HepG2 (cell line): ENCODE data around the gene YBX2. TPM values are rescaled to one million over a fixed set of nuclear protein-coding genes. Genes with fewer than 3 reads are reported as not detected.

Experiments used
- CBX1 ChIP-seq: IDR thresholded peaks from one replicate; pipeline ENCODE4 v1.6.1; 2016; ENCODE audit warnings: antibody characterized with exemption, low read depth
- CSRNP1 ChIP-seq: sonication (generic); formaldehyde crosslinking; IDR thresholded peaks from 2 replicates; pipeline ENCODE4 v1.8.1; 2023; ENCODE audit warnings: mild to moderate bottlenecking, missing genetic modification reagents
- KIAA2018 ChIP-seq: sonication (generic); formaldehyde crosslinking; IDR thresholded peaks from 2 replicates; pipeline ENCODE4 v1.5.0; 2020; ENCODE audit warnings: mild to moderate bottlenecking, missing genetic modification reagents, borderline replicate concordance
- NFKBIZ ChIP-seq: IDR thresholded peaks from 2 replicates; pipeline ENCODE4 v1.6.1; 2018; ENCODE audit warnings: missing genetic modification reagents, missing compliant biosample characterization
- SRF ChIP-seq: IDR thresholded peaks from 2 replicates; pipeline ENCODE4 v1.6.1; 2011; ENCODE audit warnings: mild to moderate bottlenecking, low read depth, low read length, moderate library complexity
- USF2 ChIP-seq, 2 experiments: sonication (generic) in 1 of 2; formaldehyde crosslinking in 1 of 2; IDR thresholded peaks; 2 replicates each; pipeline versions ENCODE4 v1.5.1 to v1.6.1; 2011 to 2020; ENCODE audit warnings: borderline replicate concordance in 1 of 2, low read depth in 1 of 2, low read length in 1 of 2, mild to moderate bottlenecking in 1 of 2, missing genetic modification reagents in 1 of 2, moderate library complexity in 1 of 2
- ZNF260 ChIP-seq: sonication (generic); formaldehyde crosslinking; IDR thresholded peaks from 2 replicates; pipeline ENCODE4 v1.4.0; 2020; ENCODE audit warnings: missing genetic modification reagents, low read depth, mild to moderate bottlenecking, borderline replicate concordance
- ZNF501 ChIP-seq: sonication (generic); formaldehyde crosslinking; IDR thresholded peaks from 2 replicates; pipeline ENCODE4 v1.5.1; 2020; ENCODE audit warnings: mild to moderate bottlenecking, moderate library complexity, missing genetic modification reagents
- polyA plus RNA-seq, 8 experiments: library from polyadenylated mRNA; depleted of rRNA in 3 of 8; stranded (reverse) in 7 of 8; unstranded in 1 of 8; fragments of >200 nt; fragmentation: Illumina TruSeq in 4 of 8; extraction: Trizol in 4 of 8; gene quantifications; 2 replicates each; pipeline versions ENCODE4 v1.2.1 to v1.2.3, GENCODE V29; 2011 to 2016; ENCODE audit warnings: low read depth in 4 of 8, missing spikeins in 1 of 8, mixed read lengths in 1 of 8; ENCODE audit not compliant: insufficient read depth in 1 of 8
- total RNA-seq, 5 experiments: library from RNA; depleted of rRNA; stranded (reverse); fragments of >200 nt; fragmentation: Illumina TruSeq; extraction: Trizol; gene quantifications; 2 replicates each; pipeline ENCODE4 v1.2.3, GENCODE V29; 2016; ENCODE audit warnings: low read depth in 1 of 5
- TF ChIP-seq, protein P1 (sequence below): sonication (generic); formaldehyde crosslinking; IDR thresholded peaks from 2 replicates; pipeline ENCODE4 v1.4.0; 2020; ENCODE audit warnings: missing genetic modification reagents, borderline replicate concordance
- TF ChIP-seq, protein P2 (sequence below): IDR thresholded peaks from 2 replicates; pipeline ENCODE4 v1.6.1; 2016; ENCODE audit warnings: low read depth, borderline replicate concordance

Gene YBX2
- total and polyA plus RNA-seq, 2 of the 13 experiments (the other 11 are each of a cell fraction or from before 2014, with no cell fraction given), result 0.12 to 0.22 TPM

- no peak for TF ChIP-seq KIAA2018 (CRISPR knock-in tag)
- TF ChIP-seq, protein P1, sequence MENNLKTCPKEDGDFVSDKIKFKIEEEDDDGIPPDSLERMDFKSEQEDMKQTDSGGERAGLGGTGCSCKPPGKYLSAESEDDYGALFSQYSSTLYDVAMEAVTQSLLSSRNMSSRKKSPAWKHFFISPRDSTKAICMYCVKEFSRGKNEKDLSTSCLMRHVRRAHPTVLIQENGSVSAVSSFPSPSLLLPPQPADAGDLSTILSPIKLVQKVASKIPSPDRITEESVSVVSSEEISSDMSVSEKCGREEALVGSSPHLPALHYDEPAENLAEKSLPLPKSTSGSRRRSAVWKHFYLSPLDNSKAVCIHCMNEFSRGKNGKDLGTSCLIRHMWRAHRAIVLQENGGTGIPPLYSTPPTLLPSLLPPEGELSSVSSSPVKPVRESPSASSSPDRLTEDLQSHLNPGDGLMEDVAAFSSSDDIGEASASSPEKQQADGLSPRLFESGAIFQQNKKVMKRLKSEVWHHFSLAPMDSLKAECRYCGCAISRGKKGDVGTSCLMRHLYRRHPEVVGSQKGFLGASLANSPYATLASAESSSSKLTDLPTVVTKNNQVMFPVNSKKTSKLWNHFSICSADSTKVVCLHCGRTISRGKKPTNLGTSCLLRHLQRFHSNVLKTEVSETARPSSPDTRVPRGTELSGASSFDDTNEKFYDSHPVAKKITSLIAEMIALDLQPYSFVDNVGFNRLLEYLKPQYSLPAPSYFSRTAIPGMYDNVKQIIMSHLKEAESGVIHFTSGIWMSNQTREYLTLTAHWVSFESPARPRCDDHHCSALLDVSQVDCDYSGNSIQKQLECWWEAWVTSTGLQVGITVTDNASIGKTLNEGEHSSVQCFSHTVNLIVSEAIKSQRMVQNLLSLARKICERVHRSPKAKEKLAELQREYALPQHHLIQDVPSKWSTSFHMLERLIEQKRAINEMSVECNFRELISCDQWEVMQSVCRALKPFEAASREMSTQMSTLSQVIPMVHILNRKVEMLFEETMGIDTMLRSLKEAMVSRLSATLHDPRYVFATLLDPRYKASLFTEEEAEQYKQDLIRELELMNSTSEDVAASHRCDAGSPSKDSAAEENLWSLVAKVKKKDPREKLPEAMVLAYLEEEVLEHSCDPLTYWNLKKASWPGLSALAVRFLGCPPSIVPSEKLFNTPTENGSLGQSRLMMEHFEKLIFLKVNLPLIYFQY, result no peak
- TF ChIP-seq ZNF260 (CRISPR knock-in tag), result no peak
- no peak for TF ChIP-seq CBX1
- TF ChIP-seq USF2 (IDR thresholded peaks at IDR 0.05; ENCODE audit: low read depth, low read length), result no peak
- TF ChIP-seq USF2 (CRISPR knock-in tag; IDR thresholded peaks at IDR 0.05; ENCODE audit: borderline replicate concordance), result no peak
- TF ChIP-seq CSRNP1, result peak; percentile 77; the same call in 1 of the 2 replicates
- TF ChIP-seq, protein P2, sequence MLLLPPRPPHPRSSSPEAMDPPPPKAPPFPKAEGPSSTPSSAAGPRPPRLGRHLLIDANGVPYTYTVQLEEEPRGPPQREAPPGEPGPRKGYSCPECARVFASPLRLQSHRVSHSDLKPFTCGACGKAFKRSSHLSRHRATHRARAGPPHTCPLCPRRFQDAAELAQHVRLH (CRISPR knock-in tag), result peak; percentile 85; the same call in 1 of the 2 replicates
- no peak for TF ChIP-seq SRF
- TF ChIP-seq NFKBIZ, result 0 out of 2 replicates have a peak, but pooled peaks have one; percentile 28
- TF ChIP-seq ZNF501 (CRISPR knock-in tag), result peak; percentile 64; the same call in 1 of the 2 replicates
Measured at GRCh38 chr17:7314719-7315569, 20.5 kb upstream of the YBX2 start, which contains the start of gene GPS2 (continued).
